ENCODE results near the gene SLC38A4.

The SLC38A4 gene

GRCh38 chr12:46818642-46819041, 7.2 kb downstream of the SLC38A4 start:
- no peaks in the 10 kb centered on the region for H3K9me3 ChIP-seq (ENCODE audit: control insufficient read depth, low read length)
- H3K27ac ChIP-seq (ENCODE audit: insufficient read depth, low read length, poor library complexity, severe bottlenecking), result no peak overlapping the region
- DNase-seq, result no peak
- no peak overlapping the region for H3K4me3 ChIP-seq (ENCODE audit: insufficient read depth, low read depth, low read length, poor library complexity, severe bottlenecking)
- H3K4me1 ChIP-seq (ENCODE audit: control insufficient read depth, insufficient read depth, low read length, poor library complexity, severe bottlenecking), result no peaks in the 10 kb centered on the region
- H3K27me3 ChIP-seq (replicated peaks; ENCODE audit: control insufficient read depth, insufficient read depth, low read length, poor library complexity, severe bottlenecking), result no peaks in the 10 kb centered on the region
- H3K36me3 ChIP-seq (ENCODE audit: control insufficient read depth, insufficient read depth, low read length), result no peaks in the 10 kb centered on the region

DNA sequence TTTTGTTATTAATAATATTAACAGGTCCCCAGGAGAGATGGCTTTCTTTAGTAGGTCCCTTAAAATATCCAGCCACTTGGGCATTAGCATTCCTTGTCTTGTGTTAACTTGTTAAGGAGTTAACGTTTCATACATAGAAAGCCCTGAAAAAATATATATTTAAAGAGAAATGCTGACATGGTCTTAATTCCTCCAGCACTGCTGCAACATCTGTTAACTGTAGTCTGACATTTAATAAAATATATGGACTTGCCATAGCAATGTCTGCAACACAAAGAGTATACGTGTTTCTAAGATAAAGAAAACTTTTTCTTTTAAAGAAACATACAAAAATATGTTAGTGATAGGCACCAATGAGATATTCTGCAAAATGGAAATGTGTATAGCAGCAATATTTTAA, 10.0 kb downstream of the SLC38A4 start:
- no peaks in the 10 kb centered on the region for H3K9me3 ChIP-seq (ENCODE audit: control insufficient read depth, low read length)
- no peaks in the 10 kb centered on the region for H3K27me3 ChIP-seq (replicated peaks; ENCODE audit: control insufficient read depth, insufficient read depth, low read length, poor library complexity, severe bottlenecking)
- H3K4me1 ChIP-seq (ENCODE audit: control insufficient read depth, insufficient read depth, low read length, poor library complexity, severe bottlenecking), result no peaks in the 10 kb centered on the region
- no peaks in the 10 kb centered on the region for H3K36me3 ChIP-seq (ENCODE audit: control insufficient read depth, insufficient read depth, low read length)
- DNase-seq, result no peak
- H3K4me3 ChIP-seq (ENCODE audit: insufficient read depth, low read depth, low read length, poor library complexity, severe bottlenecking), result no peak overlapping the region
- no peak overlapping the region for H3K27ac ChIP-seq (ENCODE audit: insufficient read depth, low read length, poor library complexity, severe bottlenecking)

- no peak overlapping the region for H3K4me3 ChIP-seq (ENCODE audit: insufficient read depth, low read depth, low read length, poor library complexity, severe bottlenecking)
- H3K36me3 ChIP-seq (ENCODE audit: control insufficient read depth, insufficient read depth, low read length), result no peaks in the 10 kb centered on the region
- no peaks in the 10 kb centered on the region for H3K4me1 ChIP-seq (ENCODE audit: control insufficient read depth, insufficient read depth, low read length, poor library complexity, severe bottlenecking)
- H3K27me3 ChIP-seq (replicated peaks; ENCODE audit: control insufficient read depth, insufficient read depth, low read length, poor library complexity, severe bottlenecking), result no peaks in the 10 kb centered on the region
- H3K27ac ChIP-seq (ENCODE audit: insufficient read depth, low read length, poor library complexity, severe bottlenecking), result no peak overlapping the region
- H3K9me3 ChIP-seq (ENCODE audit: control insufficient read depth, low read length), result no peaks in the 10 kb centered on the region
- no peak for DNase-seq
These were observed 11.7 kb downstream of the SLC38A4 start for GRCh38 chr12:46814143-46814542.

DNA sequence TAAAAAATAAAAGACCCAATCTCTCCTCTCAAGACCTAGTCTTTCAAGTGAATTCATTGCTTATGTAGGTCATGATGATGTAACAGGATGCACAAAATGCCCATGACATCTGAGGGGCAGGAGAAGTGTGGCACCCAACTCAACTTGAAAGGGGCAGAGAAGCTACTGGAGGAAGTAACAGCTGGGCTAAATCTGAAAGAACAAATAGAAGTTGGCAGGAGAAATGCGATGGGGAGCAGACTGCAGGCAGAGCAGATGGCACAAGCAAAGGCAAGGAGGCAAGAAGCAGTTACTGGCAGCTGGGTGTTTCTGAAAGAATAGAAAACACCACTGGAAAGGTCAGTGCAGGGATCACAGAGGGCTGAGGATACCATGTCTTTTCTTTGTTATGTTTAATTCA, 14.6 kb downstream of the SLC38A4 start:
- H3K36me3 ChIP-seq (ENCODE audit: control insufficient read depth, insufficient read depth, low read length), result no peaks in the 10 kb centered on the region
- DNase-seq, result no peak
- H3K27me3 ChIP-seq (replicated peaks; ENCODE audit: control insufficient read depth, insufficient read depth, low read length, poor library complexity, severe bottlenecking), result no peaks in the 10 kb centered on the region
- no peaks in the 10 kb centered on the region for H3K9me3 ChIP-seq (ENCODE audit: control insufficient read depth, low read length)
- H3K4me3 ChIP-seq (ENCODE audit: insufficient read depth, low read depth, low read length, poor library complexity, severe bottlenecking), result no peak overlapping the region
- no peaks in the 10 kb centered on the region for H3K4me1 ChIP-seq (ENCODE audit: control insufficient read depth, insufficient read depth, low read length, poor library complexity, severe bottlenecking)
- H3K27ac ChIP-seq (ENCODE audit: insufficient read depth, low read length, poor library complexity, severe bottlenecking), result no peak overlapping the region

- Histone ChIP-seq H3K27ac (ENCODE audit: insufficient read depth, low read length, poor library complexity, severe bottlenecking) (no peak overlapping the region), H3K4me1 (ENCODE audit: control insufficient read depth, insufficient read depth, low read length, poor library complexity, severe bottlenecking) (no peaks in the 10 kb centered on the region), H3K27me3 (replicated peaks; ENCODE audit: control insufficient read depth, insufficient read depth, low read length, poor library complexity, severe bottlenecking) (no peaks in the 10 kb centered on the region), H3K9me3 (ENCODE audit: control insufficient read depth, low read length) (no peaks in the 10 kb centered on the region), H3K36me3 (ENCODE audit: control insufficient read depth, insufficient read depth, low read length) (no peaks in the 10 kb centered on the region), H3K4me3 (ENCODE audit: insufficient read depth, low read depth, low read length, poor library complexity, severe bottlenecking) (no peak overlapping the region)
- no peak for DNase-seq
These were observed 16.7 kb downstream of the SLC38A4 start for GRCh38 chr12:46808955-46809697.

GRCh38 chr12:46808317-46808716, 17.5 kb downstream of the SLC38A4 start:
- Histone ChIP-seq H3K27ac (ENCODE audit: insufficient read depth, low read length, poor library complexity, severe bottlenecking) (no peak overlapping the region), H3K9me3 (ENCODE audit: control insufficient read depth, low read length) (no peaks in the 10 kb centered on the region), H3K27me3 (replicated peaks; ENCODE audit: control insufficient read depth, insufficient read depth, low read length, poor library complexity, severe bottlenecking) (no peaks in the 10 kb centered on the region), H3K4me3 (ENCODE audit: insufficient read depth, low read depth, low read length, poor library complexity, severe bottlenecking) (no peak overlapping the region), H3K36me3 (ENCODE audit: control insufficient read depth, insufficient read depth, low read length) (no peaks in the 10 kb centered on the region), H3K4me1 (ENCODE audit: control insufficient read depth, insufficient read depth, low read length, poor library complexity, severe bottlenecking) (no peaks in the 10 kb centered on the region)
- no peak for DNase-seq

DNA sequence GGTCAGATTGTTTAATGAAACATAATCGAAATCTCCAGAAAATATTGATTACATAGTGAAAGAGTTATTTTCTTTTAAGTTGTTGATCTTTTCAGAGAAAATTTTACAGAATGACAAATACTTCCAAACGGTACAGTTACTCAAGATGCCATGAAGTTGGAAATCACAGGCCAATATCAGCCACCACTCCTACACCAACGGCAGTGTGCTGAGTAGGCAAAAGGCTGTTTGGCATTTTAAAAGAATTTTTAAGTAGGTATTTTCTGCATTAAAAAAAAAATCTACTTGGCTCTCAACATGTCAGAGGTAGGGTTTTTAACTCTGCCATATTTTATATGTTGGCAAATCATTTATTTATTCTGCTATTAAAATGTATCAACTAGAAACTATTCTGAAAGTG, 21.7 kb downstream of the SLC38A4 start:
- no peak for DNase-seq
- H3K27ac ChIP-seq (ENCODE audit: insufficient read depth, low read length, poor library complexity, severe bottlenecking), result no peak overlapping the region
- no peaks in the 10 kb centered on the region for H3K36me3 ChIP-seq (ENCODE audit: control insufficient read depth, insufficient read depth, low read length)
- H3K4me1 ChIP-seq (ENCODE audit: control insufficient read depth, insufficient read depth, low read length, poor library complexity, severe bottlenecking), result no peaks in the 10 kb centered on the region
- no peak overlapping the region for H3K4me3 ChIP-seq (ENCODE audit: insufficient read depth, low read depth, low read length, poor library complexity, severe bottlenecking)
- H3K9me3 ChIP-seq (ENCODE audit: control insufficient read depth, low read length), result no peaks in the 10 kb centered on the region
- H3K27me3 ChIP-seq (replicated peaks; ENCODE audit: control insufficient read depth, insufficient read depth, low read length, poor library complexity, severe bottlenecking), result no peaks in the 10 kb centered on the region

DNA sequence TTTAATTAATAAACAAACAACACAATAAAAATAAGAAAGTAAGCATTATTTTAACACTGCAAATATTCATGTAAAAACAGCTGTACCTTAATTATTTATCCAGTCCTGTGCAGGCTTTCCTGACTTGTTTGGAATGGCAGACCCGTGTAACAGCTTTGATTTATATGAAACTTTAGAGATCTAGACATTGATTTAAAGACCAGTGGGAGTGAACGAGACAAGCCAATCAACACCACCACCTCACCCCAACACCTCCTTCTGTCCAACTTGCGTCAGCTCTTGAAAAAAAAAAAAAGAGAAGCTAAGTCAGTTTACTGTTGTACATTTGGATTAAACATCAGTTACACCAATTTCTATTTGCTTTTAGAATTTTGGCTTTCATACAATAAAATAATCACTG, 22.3 kb downstream of the SLC38A4 start:
- no peaks in the 10 kb centered on the region for H3K4me1 ChIP-seq (ENCODE audit: control insufficient read depth, insufficient read depth, low read length, poor library complexity, severe bottlenecking)
- H3K27ac ChIP-seq (ENCODE audit: insufficient read depth, low read length, poor library complexity, severe bottlenecking), result no peak overlapping the region
- H3K27me3 ChIP-seq (replicated peaks; ENCODE audit: control insufficient read depth, insufficient read depth, low read length, poor library complexity, severe bottlenecking), result no peaks in the 10 kb centered on the region
- H3K36me3 ChIP-seq (ENCODE audit: control insufficient read depth, insufficient read depth, low read length), result no peaks in the 10 kb centered on the region
- no peaks in the 10 kb centered on the region for H3K9me3 ChIP-seq (ENCODE audit: control insufficient read depth, low read length)
- H3K4me3 ChIP-seq (ENCODE audit: insufficient read depth, low read depth, low read length, poor library complexity, severe bottlenecking), result no peak overlapping the region
- DNase-seq, result no peak

- H3K9me3 ChIP-seq (ENCODE audit: control insufficient read depth, low read length), result no peaks in the 10 kb centered on the region
- no peaks in the 10 kb centered on the region for H3K27me3 ChIP-seq (replicated peaks; ENCODE audit: control insufficient read depth, insufficient read depth, low read length, poor library complexity, severe bottlenecking)
- H3K27ac ChIP-seq (ENCODE audit: insufficient read depth, low read length, poor library complexity, severe bottlenecking), result no peak overlapping the region
- H3K36me3 ChIP-seq (ENCODE audit: control insufficient read depth, insufficient read depth, low read length), result no peaks in the 10 kb centered on the region
- no peaks in the 10 kb centered on the region for H3K4me1 ChIP-seq (ENCODE audit: control insufficient read depth, insufficient read depth, low read length, poor library complexity, severe bottlenecking)
- no peak for DNase-seq
- H3K4me3 ChIP-seq (ENCODE audit: insufficient read depth, low read depth, low read length, poor library complexity, severe bottlenecking), result no peak overlapping the region
These were observed 24.5 kb downstream of the SLC38A4 start for GRCh38 chr12:46801293-46801692.

- H3K27ac ChIP-seq (ENCODE audit: insufficient read depth, low read length, poor library complexity, severe bottlenecking), result no peak overlapping the region
- H3K27me3 ChIP-seq (replicated peaks; ENCODE audit: control insufficient read depth, insufficient read depth, low read length, poor library complexity, severe bottlenecking), result no peaks in the 10 kb centered on the region
- H3K36me3 ChIP-seq (ENCODE audit: control insufficient read depth, insufficient read depth, low read length), result no peaks in the 10 kb centered on the region
- no peaks in the 10 kb centered on the region for H3K4me1 ChIP-seq (ENCODE audit: control insufficient read depth, insufficient read depth, low read length, poor library complexity, severe bottlenecking)
- H3K4me3 ChIP-seq (ENCODE audit: insufficient read depth, low read depth, low read length, poor library complexity, severe bottlenecking), result no peak overlapping the region
- H3K9me3 ChIP-seq (ENCODE audit: control insufficient read depth, low read length), result no peaks in the 10 kb centered on the region
- DNase-seq, result no peak
These were observed 25.6 kb downstream of the SLC38A4 start for GRCh38 chr12:46800160-46800559.
